CD14-positive monocyte (primary cell): ENCODE results near the gene C10orf143. TPM values are rescaled to one million over a fixed set of nuclear protein-coding genes. Genes with fewer than 3 reads are reported as not detected.

Experiments used
- DNase-seq, 3 donors: peaks; one replicate each; pipeline ENCODE4 v3.0.0-alpha.2; 2011 to 2022
- H2AFZ ChIP-seq: 2 replicates; pipeline ENCODE4 v1.6.0; 2012; ENCODE audit warnings: mild to moderate bottlenecking, low read depth, low read length, inconsistent platforms; ENCODE audit not compliant: insufficient read depth, poor library complexity, severe bottlenecking
- H3K27ac ChIP-seq, 2 donors: 1 replicate in 1 of 2; 2 replicates in 1 of 2; pipeline ENCODE4 v1.5.1; 2012 to 2013; ENCODE audit warnings: low read length in 2 of 2, control low read depth in 1 of 2, inconsistent platforms in 1 of 2, low read depth in 1 of 2, mild to moderate bottlenecking in 1 of 2
- H3K27me3 ChIP-seq, 2 donors: one replicate each; pipeline versions ENCODE4 v1.6.0 to v1.6.1; 2011 to 2013; ENCODE audit warnings: low read length in 2 of 2; ENCODE audit not compliant: control insufficient read depth in 2 of 2, insufficient read depth in 2 of 2
- H3K36me3 ChIP-seq, 2 donors: replicated peaks in 1 of 2; 1 replicate in 1 of 2; 2 replicates in 1 of 2; pipeline versions ENCODE4 v1.5.1 to v1.6.1; 2012 to 2013; ENCODE audit warnings: low read length in 2 of 2, control low read depth in 1 of 2, inconsistent platforms in 1 of 2, mild to moderate bottlenecking in 1 of 2; ENCODE audit not compliant: insufficient read depth in 2 of 2, control insufficient read depth in 1 of 2
- H3K4me1 ChIP-seq, 2 donors: 1 replicate in 1 of 2; 2 replicates in 1 of 2; pipeline versions ENCODE4 v1.5.1 to v1.6.1; 2012 to 2013; ENCODE audit warnings: low read length in 2 of 2, control low read depth in 1 of 2, inconsistent platforms in 1 of 2, mild to moderate bottlenecking in 1 of 2, moderate library complexity in 1 of 2; ENCODE audit not compliant: insufficient read depth in 2 of 2, control insufficient read depth in 1 of 2
- H3K4me2 ChIP-seq: replicated peaks from 2 replicates; pipeline ENCODE3; 2012; ENCODE audit warnings: low read length, moderate library complexity, mild to moderate bottlenecking; ENCODE audit not compliant: poor library complexity, severe bottlenecking; ENCODE audit errors: extremely low read depth
- H3K4me3 ChIP-seq, 3 experiments: fragments of 200-600 bp in 1 of 3; sonication (generic) in 1 of 3; replicated peaks in 1 of 3; 1 replicate in 2 of 3; 2 replicates in 1 of 3; pipeline ENCODE4 v1.5.1; 2011 to 2013; ENCODE audit warnings: low read length in 3 of 3, mild to moderate bottlenecking in 3 of 3, control low read depth in 2 of 3, low read depth in 2 of 3, inconsistent platforms in 1 of 3, moderate library complexity in 1 of 3
- H3K79me2 ChIP-seq: 2 replicates; pipeline ENCODE4 v1.6.0; 2012; ENCODE audit warnings: mild to moderate bottlenecking, control low read depth, inconsistent platforms, low read length, moderate library complexity; ENCODE audit not compliant: insufficient read depth
- H3K9ac ChIP-seq: 2 replicates; pipeline ENCODE4 v1.6.0; 2017; ENCODE audit warnings: low read length, mild to moderate bottlenecking; ENCODE audit not compliant: insufficient read depth, poor library complexity, severe bottlenecking
- H3K9me3 ChIP-seq, 2 donors: replicated peaks in 1 of 2; 1 replicate in 1 of 2; 2 replicates in 1 of 2; pipeline versions ENCODE4 v1.5.1 to v1.6.1; 2012 to 2013; ENCODE audit warnings: low read length in 2 of 2, control low read depth in 1 of 2; ENCODE audit not compliant: control insufficient read depth in 1 of 2, insufficient read depth in 1 of 2
- H4K20me1 ChIP-seq: 2 replicates; pipeline ENCODE4 v1.6.0; 2012; ENCODE audit warnings: mild to moderate bottlenecking, low read length, control low read depth, moderate library complexity; ENCODE audit not compliant: insufficient read depth
- H3K27ac Mint-ChIP-seq, 7 donors: one replicate each; pipeline ENCODE4 v1.8.0; 2020; ENCODE audit warnings: mild to moderate bottlenecking in 7 of 7, mixed read lengths in 7 of 7, moderate library complexity in 6 of 7, inconsistent platforms in 2 of 7
- H3K27me3 Mint-ChIP-seq, 3 donors: one replicate each; pipeline ENCODE4 v1.8.0; 2021 to 2022; ENCODE audit warnings: low read depth in 3 of 3, mild to moderate bottlenecking in 3 of 3, mixed read lengths in 3 of 3, moderate library complexity in 3 of 3, inconsistent platforms in 1 of 3
- H3K36me3 Mint-ChIP-seq, 2 donors: one replicate each; pipeline ENCODE4 v1.8.0; 2020; ENCODE audit warnings: mixed read lengths in 2 of 2, inconsistent platforms in 1 of 2, mild to moderate bottlenecking in 1 of 2
- H3K4me1 Mint-ChIP-seq: one replicate; pipeline ENCODE4 v1.8.0; 2020; ENCODE audit warnings: mild to moderate bottlenecking, mixed read lengths
- H3K4me3 Mint-ChIP-seq, 2 donors: one replicate each; pipeline ENCODE4 v1.8.0; 2020; ENCODE audit warnings: mild to moderate bottlenecking in 2 of 2, mixed read lengths in 2 of 2, moderate library complexity in 1 of 2
- H3K9me3 Mint-ChIP-seq, 7 donors: one replicate each; pipeline ENCODE4 v1.8.0; 2020 to 2022; ENCODE audit warnings: mixed read lengths in 7 of 7, mild to moderate bottlenecking in 6 of 7, moderate library complexity in 6 of 7, inconsistent platforms in 2 of 7
- WGBS: methylation state at CpG from one replicate; pipeline ENCODE4 v1.1.5; 2013; ENCODE audit warnings: missing lambda C conversion rate; ENCODE audit not compliant: insufficient coverage; 5-methylcytosine and 5-hydroxymethylcytosine counted together
- intact Hi-C, 2 donors: fragments of 100-400 bp; cut with micrococcal nuclease; formaldehyde crosslinking; loops; one replicate each; pipeline versions ENCODE4 v1.15.0 to v1.15.1; 2023
- polyA plus RNA-seq, 3 donors: library from polyadenylated mRNA; depleted of rRNA in 1 of 3; unstranded in 2 of 3; stranded (reverse) in 1 of 3; fragments of 300-500 nt in 2 of 3; fragments of >200 nt in 1 of 3; fragmentation: Illumina TruSeq in 2 of 3; gene quantifications; 1 replicate in 2 of 3; 2 replicates in 1 of 3; pipeline ENCODE4 v1.2.3, GENCODE V29; 2012 to 2021
- TF ChIP-seq, protein P1 (sequence below): fragments of 200-600 bp; IDR thresholded peaks from one replicate; pipeline ENCODE4 v1.8.0; 2022; ENCODE audit warnings: antibody characterized with exemption, mild to moderate bottlenecking

Gene C10orf143
- polyA plus RNA-seq, 3 donors = 3.6 to 11.6 (median 8.0) TPM

- H3K79me2 ChIP-seq = no peaks in the 10 kb centered on the region
- H3K9ac ChIP-seq = no peak overlapping the region
- no peaks in the 10 kb centered on the region for H3K36me3 ChIP-seq
- H3K4me3 ChIP-seq = no peak overlapping the region
- no peak overlapping the region for H3K27ac ChIP-seq
- WGBS = no CpG with 5 or more reads among the region's 3 CpGs
- no peaks in the 10 kb centered on the region for H3K27me3 ChIP-seq
- Mint-ChIP-seq H3K36me3 (peaks cover 9 to 25% of the 10 kb centered on the region in 2 donors), H3K4me1 (no peaks in the 10 kb centered on the region), H3K9me3 (peaks cover 3 to 29% (median 17%) of the 10 kb centered on the region in 7 donors), H3K27me3 (peaks cover 0 to 2% (median 0%) of the 10 kb centered on the region in 3 donors), H3K4me3 (no peak overlapping the region), H3K27ac (no peak overlapping the region)
- no peaks in the 10 kb centered on the region for H4K20me1 ChIP-seq
- TF ChIP-seq, protein P1, sequence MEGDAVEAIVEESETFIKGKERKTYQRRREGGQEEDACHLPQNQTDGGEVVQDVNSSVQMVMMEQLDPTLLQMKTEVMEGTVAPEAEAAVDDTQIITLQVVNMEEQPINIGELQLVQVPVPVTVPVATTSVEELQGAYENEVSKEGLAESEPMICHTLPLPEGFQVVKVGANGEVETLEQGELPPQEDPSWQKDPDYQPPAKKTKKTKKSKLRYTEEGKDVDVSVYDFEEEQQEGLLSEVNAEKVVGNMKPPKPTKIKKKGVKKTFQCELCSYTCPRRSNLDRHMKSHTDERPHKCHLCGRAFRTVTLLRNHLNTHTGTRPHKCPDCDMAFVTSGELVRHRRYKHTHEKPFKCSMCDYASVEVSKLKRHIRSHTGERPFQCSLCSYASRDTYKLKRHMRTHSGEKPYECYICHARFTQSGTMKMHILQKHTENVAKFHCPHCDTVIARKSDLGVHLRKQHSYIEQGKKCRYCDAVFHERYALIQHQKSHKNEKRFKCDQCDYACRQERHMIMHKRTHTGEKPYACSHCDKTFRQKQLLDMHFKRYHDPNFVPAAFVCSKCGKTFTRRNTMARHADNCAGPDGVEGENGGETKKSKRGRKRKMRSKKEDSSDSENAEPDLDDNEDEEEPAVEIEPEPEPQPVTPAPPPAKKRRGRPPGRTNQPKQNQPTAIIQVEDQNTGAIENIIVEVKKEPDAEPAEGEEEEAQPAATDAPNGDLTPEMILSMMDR = no peak
- no peaks in the 10 kb centered on the region for H3K4me1 ChIP-seq
- no peak for DNase-seq
- intact Hi-C loops = no loop called here
- H2AFZ ChIP-seq = no peak overlapping the region
- peaks cover 0 to 7% of the 10 kb centered on the region in 2 donors for H3K9me3 ChIP-seq
- no peak overlapping the region for H3K4me2 ChIP-seq
These were observed 32.5 kb downstream of the C10orf143 start for GRCh38 chr10:130078120-130078519.

- no peak overlapping the region for H3K4me3 Mint-ChIP-seq
- intact Hi-C loops = no loop called here
- peaks cover 6 to 30% (median 19%) of the 10 kb centered on the region in 7 donors for H3K9me3 Mint-ChIP-seq
- no peaks in the 10 kb centered on the region for H3K4me1 ChIP-seq
- DNase-seq = no peak
- no peaks in the 10 kb centered on the region for H4K20me1 ChIP-seq
- no peak overlapping the region for H3K27ac ChIP-seq
- WGBS = 99% methylated on average over 7 of the region's 14 CpGs
- peaks cover 0 to 9% of the 10 kb centered on the region in 2 donors for H3K9me3 ChIP-seq
- TF ChIP-seq, protein P1 = no peak
- no peak overlapping the region for H3K27ac Mint-ChIP-seq
- H3K27me3 ChIP-seq = no peaks in the 10 kb centered on the region
- no peaks in the 10 kb centered on the region for H3K36me3 ChIP-seq
- H3K4me3 ChIP-seq = no peak overlapping the region
- H3K36me3 Mint-ChIP-seq = peaks cover 9 to 25% of the 10 kb centered on the region in 2 donors
- no peak overlapping the region for H2AFZ ChIP-seq
- H3K4me1 Mint-ChIP-seq = no peaks in the 10 kb centered on the region
- H3K27me3 Mint-ChIP-seq = peaks cover 0 to 2% (median 0%) of the 10 kb centered on the region in 3 donors
- H3K9ac ChIP-seq = no peak overlapping the region
- no peaks in the 10 kb centered on the region for H3K79me2 ChIP-seq
- no peak overlapping the region for H3K4me2 ChIP-seq
These were observed 33.9 kb downstream of the C10orf143 start for GRCh38 chr10:130076681-130077080.
